ENCODE results near the gene SPATA32.

SPATA32 gene

GRCh38 chr17:45246338-45246737, 15.6 kb downstream of the SPATA32 start:
- no peak for DNase-seq

DNA sequence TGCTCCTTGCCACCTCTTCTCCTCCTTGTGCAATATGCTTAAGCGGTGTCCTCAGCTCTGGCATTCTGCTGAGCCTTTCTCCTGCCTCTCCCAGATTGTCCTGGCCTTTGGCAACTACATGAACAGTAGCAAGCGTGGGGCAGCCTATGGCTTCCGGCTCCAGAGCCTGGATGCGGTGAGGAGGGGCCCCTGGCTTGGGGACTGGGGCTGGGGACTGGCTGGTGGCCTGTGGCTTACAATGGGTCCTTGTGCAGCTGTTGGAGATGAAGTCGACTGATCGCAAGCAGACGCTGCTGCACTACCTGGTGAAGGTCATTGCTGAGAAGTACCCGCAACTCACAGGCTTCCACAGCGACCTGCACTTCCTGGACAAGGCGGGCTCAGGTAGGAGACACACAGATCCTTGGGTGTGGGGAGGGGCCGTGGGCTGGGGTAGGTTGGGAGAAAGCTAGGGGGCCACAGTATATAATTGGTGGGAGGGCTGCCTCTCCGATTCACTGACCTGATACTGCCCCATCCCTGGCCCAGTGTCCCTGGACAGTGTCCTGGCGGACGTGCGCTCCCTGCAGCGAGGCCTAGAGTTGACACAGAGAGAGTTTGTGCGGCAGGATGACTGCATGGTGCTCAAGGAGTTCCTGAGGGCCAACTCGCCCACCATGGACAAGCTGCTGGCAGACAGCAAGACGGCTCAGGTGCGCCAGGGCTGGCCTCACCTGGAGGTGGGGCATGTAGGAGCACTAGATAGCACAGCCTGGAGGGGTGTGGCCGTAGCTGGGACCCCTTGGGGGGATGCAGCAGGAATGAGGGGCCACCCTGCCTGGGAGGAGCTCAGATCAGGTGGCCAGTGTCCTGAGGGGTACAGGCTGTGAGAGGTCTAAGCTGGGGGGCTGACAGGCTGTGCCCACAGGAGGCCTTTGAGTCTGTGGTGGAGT, 16.9 kb downstream of the SPATA32 start:
- DNase-seq, result no peak

DNA sequence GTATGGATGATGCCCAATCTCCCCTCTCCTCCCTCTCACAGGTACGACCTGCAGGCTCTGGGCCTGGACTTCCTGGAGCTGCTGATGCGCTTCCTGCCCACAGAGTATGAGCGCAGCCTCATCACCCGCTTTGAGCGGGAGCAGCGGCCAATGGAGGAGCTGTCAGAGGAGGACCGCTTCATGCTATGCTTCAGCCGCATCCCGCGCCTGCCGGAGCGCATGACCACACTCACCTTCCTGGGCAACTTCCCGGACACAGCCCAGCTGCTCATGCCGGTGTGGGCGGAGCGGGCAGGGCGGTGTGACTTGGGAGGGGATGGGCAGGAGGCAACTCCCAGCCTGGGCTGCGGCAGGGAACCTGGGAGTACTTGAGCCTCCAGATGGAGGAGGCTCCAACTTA, 18.1 kb downstream of the SPATA32 start:
- DNase-seq, result no peak

DNA sequence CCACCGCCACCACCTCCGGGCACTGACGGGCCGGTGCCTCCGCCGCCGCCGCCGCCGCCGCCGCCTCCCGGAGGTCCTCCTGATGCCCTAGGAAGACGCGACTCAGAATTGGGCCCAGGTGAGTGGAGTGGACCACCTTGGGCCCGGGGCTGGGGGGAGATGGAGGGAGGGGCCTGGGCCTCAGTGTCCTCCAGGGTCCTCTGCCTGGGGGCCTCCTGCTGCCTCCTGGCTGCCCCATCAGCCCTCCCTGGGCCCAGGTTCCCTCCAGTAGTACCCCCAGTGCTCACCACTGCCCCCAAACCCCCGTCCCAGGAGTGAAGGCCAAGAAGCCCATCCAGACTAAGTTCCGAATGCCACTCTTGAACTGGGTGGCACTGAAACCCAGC, 19.9 kb downstream of the SPATA32 start:
- no peak for DNase-seq

- no peak for DNase-seq
These were observed 20.4 kb downstream of the SPATA32 start for GRCh38 chr17:45241328-45242028.

DNA sequence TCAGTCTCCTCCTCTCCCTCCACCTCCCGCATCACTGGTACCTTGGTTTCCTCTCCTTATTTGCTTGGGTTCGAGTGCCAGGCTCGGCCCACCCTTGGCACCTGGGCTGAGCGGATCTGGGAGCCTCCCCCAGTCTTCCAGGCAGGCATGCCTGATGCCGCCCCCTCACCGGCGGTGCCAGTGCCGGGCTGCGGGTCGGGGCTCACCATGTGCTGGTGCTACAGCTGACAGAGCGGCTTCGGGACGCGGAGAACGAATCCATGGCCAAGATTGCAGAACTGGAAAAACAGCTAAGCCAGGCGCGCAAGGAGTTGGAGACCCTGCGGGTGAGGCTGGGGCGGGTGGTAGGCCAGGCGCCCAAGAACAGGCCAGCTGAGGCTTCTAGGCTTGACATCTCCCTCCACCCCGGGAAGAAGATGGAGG, 21.0 kb downstream of the SPATA32 start:
- DNase-seq, result no peak

DNA sequence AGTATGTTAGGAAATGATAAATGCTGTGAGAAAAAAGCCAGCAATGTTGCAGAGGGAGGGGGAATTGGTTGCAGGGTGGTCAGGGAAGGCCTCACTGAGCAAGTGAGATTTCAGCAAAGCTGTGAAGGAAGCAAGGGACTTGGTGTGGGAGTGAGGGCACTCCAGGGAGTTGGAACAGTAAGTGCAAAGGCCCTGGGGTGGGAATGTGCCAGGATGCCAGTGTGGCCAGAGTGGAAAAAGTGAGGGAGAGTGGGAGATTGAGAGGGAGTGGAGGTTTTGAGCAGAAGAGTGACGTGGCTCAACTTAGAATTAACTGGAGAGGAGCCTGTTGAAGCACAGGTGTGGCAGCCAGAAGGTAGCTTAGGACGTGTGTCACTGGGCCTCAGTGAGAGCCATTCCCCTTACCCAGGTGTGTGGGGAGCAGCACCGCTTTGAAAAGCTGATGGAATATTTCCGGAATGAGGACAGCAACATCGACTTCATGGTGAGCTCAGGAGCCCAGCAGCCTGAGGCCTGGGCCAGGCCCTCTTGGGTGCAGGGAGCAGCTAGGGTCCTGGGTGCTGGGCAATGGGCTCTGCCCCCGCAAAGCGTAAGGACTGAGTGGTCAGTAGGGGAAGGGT, 23.6 kb downstream of the SPATA32 start:
- DNase-seq, result no peak

- DNase-seq, result no peak
These were observed 24.2 kb downstream of the SPATA32 start for GRCh38 chr17:45237686-45238085.

DNA sequence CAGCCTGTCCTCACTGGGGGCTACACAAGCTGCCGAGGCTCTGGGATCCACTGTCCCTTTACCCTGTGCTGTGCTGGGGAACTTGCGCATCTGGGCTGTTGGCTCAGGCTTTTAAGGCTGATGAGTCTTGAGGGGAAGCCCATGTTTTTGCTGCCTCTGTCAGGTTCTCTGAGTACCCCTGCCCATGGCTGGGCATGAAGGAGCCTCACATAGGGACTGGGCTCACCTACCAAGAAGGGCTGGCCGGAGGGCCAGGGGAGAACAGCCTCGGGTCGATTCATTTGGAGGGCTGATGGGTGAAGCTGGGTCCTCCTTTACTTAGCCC, 25.6 kb downstream of the SPATA32 start:
- DNase-seq, result no peak

DNA sequence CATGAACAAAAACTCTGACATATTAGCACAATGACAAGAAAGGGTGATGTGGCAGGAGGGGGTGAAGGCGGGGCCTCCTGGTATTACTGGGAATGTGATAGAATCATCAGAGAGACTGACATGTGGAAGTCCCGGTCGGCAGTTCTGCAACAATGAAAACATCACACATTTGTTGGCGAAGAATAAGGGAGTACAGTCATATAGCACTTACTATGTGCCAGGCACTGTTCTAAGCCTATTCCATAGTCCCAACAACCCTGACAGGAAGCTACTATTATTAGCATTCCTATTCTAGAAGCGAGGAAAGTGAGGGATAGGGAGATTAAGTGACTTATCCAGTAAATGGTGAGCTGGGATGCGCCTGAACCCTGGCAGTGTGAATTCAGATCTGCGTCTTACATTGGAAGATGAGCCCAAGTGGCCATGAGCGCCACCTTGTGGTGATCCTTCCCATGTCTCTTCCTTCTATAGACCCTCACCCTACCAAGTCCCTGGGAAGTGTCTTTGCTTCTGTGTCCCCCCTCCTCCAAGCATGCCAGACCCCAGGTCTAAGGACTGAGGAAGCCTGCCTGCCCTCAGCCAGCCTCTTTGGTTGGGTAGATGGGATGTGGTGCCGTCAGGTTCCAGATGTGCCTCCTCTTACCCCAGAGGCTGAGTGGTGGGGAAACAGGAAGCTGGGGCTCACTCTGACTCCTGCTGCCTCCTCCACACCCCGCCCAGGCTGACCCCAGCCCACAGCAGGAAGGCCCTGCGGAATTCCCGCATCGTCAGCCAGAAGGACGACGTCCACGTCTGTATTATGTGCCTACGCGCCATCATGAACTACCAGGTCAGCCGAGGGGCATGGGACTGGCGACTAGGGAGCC, 26.2 kb downstream of the SPATA32 start:
- peak; percentile 62 for DNase-seq

DNA sequence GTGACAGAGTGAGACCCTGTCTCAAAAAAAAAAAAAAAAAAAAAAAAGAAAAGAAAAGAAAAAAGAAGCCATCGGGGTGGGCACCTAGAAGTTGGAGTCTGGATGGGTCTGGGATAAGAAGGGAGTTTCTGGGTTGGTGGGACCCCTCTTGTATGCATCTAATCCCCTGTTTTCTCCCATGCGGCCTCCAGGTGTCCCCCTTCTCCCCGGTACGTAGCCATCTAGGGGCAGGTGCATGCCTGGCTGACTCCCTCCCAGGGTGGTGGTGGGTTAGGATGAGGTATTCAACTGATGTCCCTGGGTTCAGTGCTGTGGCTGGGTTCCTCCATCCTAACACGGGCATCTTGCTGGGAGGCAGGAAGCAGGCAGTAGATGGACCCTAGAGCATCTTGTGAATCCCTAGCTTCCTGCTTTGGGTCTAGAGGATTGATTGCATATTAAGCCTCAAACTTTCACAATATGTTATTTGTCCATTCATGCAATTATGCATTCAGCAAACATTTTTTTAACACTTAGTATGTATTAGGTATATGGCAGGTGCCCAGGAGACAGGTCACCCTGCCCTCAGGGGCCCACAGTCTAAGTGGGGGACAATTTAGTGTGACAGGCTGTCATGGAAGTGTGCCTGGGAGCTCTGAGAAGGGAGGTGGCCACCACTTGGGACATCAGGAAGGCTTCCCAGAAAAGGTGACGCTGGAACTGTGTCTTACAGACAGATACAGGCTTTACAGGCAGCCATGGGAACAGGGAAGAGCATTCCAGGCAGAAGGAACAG, 27.1 kb downstream of the SPATA32 start:
- no peak for DNase-seq

DNA sequence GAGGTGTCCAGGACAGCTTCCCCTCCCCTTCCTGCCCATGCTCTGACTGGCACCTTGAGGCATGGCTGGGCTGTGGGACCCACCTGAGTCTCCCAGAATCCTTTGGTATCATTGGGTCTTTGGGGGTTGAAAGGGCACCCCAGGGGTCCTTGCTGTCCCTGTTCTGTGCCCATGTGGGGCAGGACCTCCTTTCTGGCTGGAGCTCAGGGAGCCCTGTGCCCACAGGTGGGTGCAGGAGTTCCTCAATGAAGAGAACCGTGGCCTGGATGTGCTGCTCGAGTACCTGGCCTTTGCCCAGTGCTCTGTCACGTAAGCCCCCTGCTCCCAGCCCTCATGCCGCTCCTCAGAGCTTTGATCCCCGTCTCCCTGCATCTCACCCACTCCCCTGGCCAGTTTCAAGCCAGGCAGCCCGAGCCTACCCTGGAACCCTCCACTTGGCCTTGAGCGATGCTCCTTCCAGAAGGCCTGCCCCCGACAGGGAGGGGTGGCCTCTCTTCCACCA, 28.4 kb downstream of the SPATA32 start:
- no peak for DNase-seq

GRCh38 chr17:45232514-45233422, 29.1 kb downstream of the SPATA32 start:
- DNase-seq, result no peak

- no peak for DNase-seq
These were observed 30.3 kb downstream of the SPATA32 start for GRCh38 chr17:45231481-45232116.

GRCh38 chr17:45230787-45231480, 31.0 kb downstream of the SPATA32 start:
- DNase-seq, result peak; percentile 37

DNA sequence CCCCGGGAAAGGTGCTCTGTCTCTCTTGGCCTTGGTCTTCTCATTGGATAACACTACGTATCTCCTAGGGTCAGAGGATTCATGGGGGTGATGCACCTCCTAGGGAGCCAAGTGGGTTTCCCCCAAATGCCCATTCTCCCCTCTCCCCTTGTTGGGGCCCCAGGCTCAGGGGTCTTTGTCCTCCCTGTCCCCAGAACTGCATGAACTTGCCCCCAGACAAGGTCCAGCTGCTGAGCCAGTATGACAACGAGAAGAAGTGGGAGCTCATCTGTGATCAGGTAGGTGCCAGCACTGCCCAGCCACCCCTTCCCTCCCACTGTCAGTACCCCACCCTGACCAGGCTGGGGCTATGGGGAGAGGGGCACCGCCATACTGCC, 31.5 kb downstream of the SPATA32 start:
- no peak for DNase-seq

- DNase-seq, result no peak
These were observed 32.0 kb downstream of the SPATA32 start for GRCh38 chr17:45229681-45230409.

- peak; percentile 91 for DNase-seq
These were observed 32.9 kb downstream of the SPATA32 start for GRCh38 chr17:45228763-45229539.
